ENCODE data around the gene ASPRV1. TPM values are rescaled to one million over a fixed set of nuclear protein-coding genes. Genes with fewer than 3 reads are reported as not detected.
A peak's percentile ranks its signal among the peaks of the same experiment; 100 is the strongest.

The ASPRV1 gene
- total and polyA plus RNA-seq, 10 of the 15 experiments (the other 5 are each of a cell fraction or from before 2014, with no cell fraction given) = 0.11 to 1.1 (median 0.33) TPM

- in situ Hi-C loops (cut with MboI) (no loop called here), intact Hi-C loops (cut with micrococcal nuclease; ENCODE audit: unreplicated experiment) (no loop called here)
- WGBS (ENCODE audit: insufficient coverage, insufficient replicate concordance, low lambda C conversion rate, missing lambda C conversion rate) = 50% methylated on average over 2 of the region's 2 CpGs
- TF ChIP-seq MYB (IDR thresholded peaks at IDR 0.05; ENCODE audit: borderline replicate concordance, low read depth, low read length) = no peak
- no peak for TF ChIP-seq CBFB (IDR thresholded peaks at IDR 0.05; ENCODE audit: low read depth)
- TF ChIP-seq WRNIP1 (IDR thresholded peaks at IDR 0.05; ENCODE audit: borderline replicate concordance, low read depth, low read length) = no peak
- TF ChIP-seq HCFC1 (IDR thresholded peaks at IDR 0.05; ENCODE audit: low read length) = no peak
- TF ChIP-seq, protein P1, sequence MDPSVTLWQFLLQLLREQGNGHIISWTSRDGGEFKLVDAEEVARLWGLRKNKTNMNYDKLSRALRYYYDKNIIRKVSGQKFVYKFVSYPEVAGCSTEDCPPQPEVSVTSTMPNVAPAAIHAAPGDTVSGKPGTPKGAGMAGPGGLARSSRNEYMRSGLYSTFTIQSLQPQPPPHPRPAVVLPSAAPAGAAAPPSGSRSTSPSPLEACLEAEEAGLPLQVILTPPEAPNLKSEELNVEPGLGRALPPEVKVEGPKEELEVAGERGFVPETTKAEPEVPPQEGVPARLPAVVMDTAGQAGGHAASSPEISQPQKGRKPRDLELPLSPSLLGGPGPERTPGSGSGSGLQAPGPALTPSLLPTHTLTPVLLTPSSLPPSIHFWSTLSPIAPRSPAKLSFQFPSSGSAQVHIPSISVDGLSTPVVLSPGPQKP (IDR thresholded peaks at IDR 0.05; ENCODE audit: low read depth, low read length) = no peak
- TF ChIP-seq NFIC (IDR thresholded peaks at IDR 0.05; ENCODE audit: low read depth, low read length) = no peak
- TF ChIP-seq TCF7 (IDR thresholded peaks at IDR 0.05; ENCODE audit: borderline replicate concordance) = no peak
- Histone ChIP-seq H3K27me3 (replicated peaks in 1 of 2; ENCODE audit: control insufficient read depth in 2 of 2, insufficient read depth in 2 of 2, low read length in 1 of 2) (no peaks in the 10 kb centered on the region), H3K27ac (ENCODE audit: control insufficient read depth, insufficient read depth) (no peak overlapping the region; the same call in 1 of the 2 replicates), H3K9me3 (replicated peaks; ENCODE audit: control insufficient read depth, insufficient read depth, low read length) (no peaks in the 10 kb centered on the region; the same call in 1 of the 3 replicates), H3K36me3 (ENCODE audit: control insufficient read depth in 2 of 2, insufficient read depth in 2 of 2, low read length in 1 of 2) (no peaks in the 10 kb centered on the region), H3K79me2 (ENCODE audit: control insufficient read depth, insufficient read depth, low read length) (no peaks in the 10 kb centered on the region), H3K9ac (ENCODE audit: control insufficient read depth, insufficient read depth, low read length) (no peak overlapping the region), H3K4me1 (ENCODE audit: control insufficient read depth, insufficient read depth, low read length) (peaks cover 15% of the 10 kb centered on the region), H3K4me3 (no peak overlapping the region), H4K20me1 (ENCODE audit: control insufficient read depth, insufficient read depth) (no peaks in the 10 kb centered on the region), H3K4me2 (ENCODE audit: control insufficient read depth, insufficient read depth) (peak overlapping the region; percentile 7; the same call in 1 of the 2 replicates), H2AFZ (ENCODE audit: control insufficient read depth, low read depth, low read length) (peak overlapping the region; percentile 68)
- ChIA-PET RAD21 (ENCODE audit: unreplicated experiment) (interaction anchor here (0.8 to 1.2 kb wide), 2 partner anchors 11 to 52 kb away, joined by 3 read pairs; no protein-coding TSS in a partner anchor), SMC1A (ENCODE audit: uncharacterized antibody, unreplicated experiment) (interaction anchor here (0.9 to 1.2 kb wide), 3 partner anchors 54 to 97 kb away, joined by 3 read pairs; no protein-coding TSS in a partner anchor), CTCF (interaction anchor here (0.9 to 1.4 kb wide), 3 partner anchors 29 to 286 kb away, joined by 3 to 4 read pairs (median 3); partner anchors contain the start of gene MXD1), POLR2A (no interaction called here)
- no TSS peak for BruUV-seq (replicated peaks)
- ATAC-seq (peak; percentile 38), DNase-seq (ENCODE audit: low read depth, low spot score) (no peak), FAIRE-seq (no peak)
These were observed 49.2 kb upstream of the ASPRV1 start for GRCh38 chr2:70010576-70011111.
